Natural killer cell (primary cell): ENCODE data around the gene SMYD2. TPM values are rescaled to one million over a fixed set of nuclear protein-coding genes. Genes with fewer than 3 reads are reported as not detected.

Source experiments
- ATAC-seq, 3 donors: fragments of 150-1000 bp in 2 of 3; fragments of 200-7000 bp in 1 of 3; cut with Tn5 transposase; 1 replicate in 1 of 3; 2 replicates in 2 of 3; pipeline ENCODE4 v1.10.0; 2021; ENCODE audit warnings: mild to moderate bottlenecking in 2 of 3, moderate library complexity in 2 of 3
- DNase-seq, 2 donors: peaks; one replicate each; pipeline versions ENCODE4 v3.0.0 to v3.0.0-alpha.2; 2013 to 2021; ENCODE audit warnings: mixed read lengths in 1 of 2
- H3K27ac ChIP-seq: one replicate; pipeline ENCODE4 v1.5.1; 2013; ENCODE audit warnings: mild to moderate bottlenecking, low read length
- H3K27me3 ChIP-seq: one replicate; pipeline ENCODE4 v1.6.1; 2013; ENCODE audit warnings: low read length; ENCODE audit not compliant: control insufficient read depth, insufficient read depth
- H3K36me3 ChIP-seq: one replicate; pipeline ENCODE4 v1.6.1; 2013; ENCODE audit warnings: low read length; ENCODE audit not compliant: control insufficient read depth, insufficient read depth
- H3K4me1 ChIP-seq: one replicate; pipeline ENCODE4 v1.6.1; 2013; ENCODE audit warnings: low read length; ENCODE audit not compliant: control insufficient read depth, insufficient read depth
- H3K4me3 ChIP-seq: one replicate; pipeline ENCODE4 v1.5.1; 2013; ENCODE audit warnings: low read length
- H3K9me3 ChIP-seq: one replicate; pipeline ENCODE4 v1.6.1; 2013; ENCODE audit warnings: low read length; ENCODE audit not compliant: control insufficient read depth, insufficient read depth
- H3K27ac Mint-ChIP-seq, 2 donors: one replicate each; pipeline ENCODE4 v1.8.0; 2022; ENCODE audit warnings: mild to moderate bottlenecking in 2 of 2, mixed read lengths in 2 of 2, moderate library complexity in 1 of 2
- H3K27me3 Mint-ChIP-seq, 2 donors: one replicate each; pipeline ENCODE4 v1.8.0; 2022; ENCODE audit warnings: low read depth in 2 of 2, mixed read lengths in 2 of 2
- H3K36me3 Mint-ChIP-seq: one replicate; pipeline ENCODE4 v1.8.0; 2022; ENCODE audit warnings: mixed read lengths
- H3K4me1 Mint-ChIP-seq, 2 donors: one replicate each; pipeline ENCODE4 v1.8.0; 2022; ENCODE audit warnings: mixed read lengths in 2 of 2
- H3K4me3 Mint-ChIP-seq: one replicate; pipeline ENCODE4 v1.8.0; 2022; ENCODE audit warnings: mild to moderate bottlenecking, moderate library complexity, mixed read lengths
- H3K9me3 Mint-ChIP-seq, 2 donors: one replicate each; pipeline ENCODE4 v1.8.0; 2022; ENCODE audit warnings: mixed read lengths in 2 of 2
- WGBS: methylation state at CpG from one replicate; pipeline ENCODE4 v1.1.7; 2013; ENCODE audit warnings: missing lambda C conversion rate; ENCODE audit not compliant: insufficient coverage; 5-methylcytosine and 5-hydroxymethylcytosine counted together
- intact Hi-C: fragments of 100-400 bp; cut with micrococcal nuclease; formaldehyde crosslinking; loops from one replicate; pipeline ENCODE4 v1.14.2; 2022
- total RNA-seq, 4 donors: library from RNA; stranded (reverse); fragments of 120-200 nt in 1 of 4; gene quantifications; one replicate each; pipeline versions ENCODE4 v1.2.3 to v1.2.4, GENCODE V29; 2013 to 2022
- TF ChIP-seq, protein P1 (sequence below): fragments of 200-600 bp; IDR thresholded peaks from one replicate; pipeline ENCODE4 v1.8.0; 2022; ENCODE audit warnings: antibody characterized with exemption

Gene SMYD2
- total RNA-seq, 3 donors from 2014 or later (not counting 1 experiment from before 2014, with no cell fraction given), result 23.1 to 27.8 (median 26.9) TPM

DNA sequence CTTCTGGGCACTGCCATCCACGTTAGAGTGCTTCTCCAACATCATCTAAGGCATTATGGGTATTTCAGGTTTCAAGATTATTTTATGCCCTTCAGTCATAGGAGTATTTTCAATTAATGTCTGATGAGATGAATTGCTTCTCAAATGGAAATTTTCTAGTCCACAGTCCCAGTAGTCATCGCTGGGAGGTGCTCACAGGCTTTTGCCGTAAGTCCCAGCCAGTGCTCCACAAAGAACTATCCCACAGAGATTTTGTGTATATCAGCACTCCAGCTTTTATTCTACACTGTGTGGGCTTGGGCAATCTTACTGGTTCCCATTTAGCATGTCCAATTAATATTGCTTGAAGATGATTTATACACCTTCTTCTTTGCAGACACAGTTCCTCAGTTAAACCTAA lies 61.0 kb downstream of the SMYD2 start:
- WGBS, result 100% methylated on average over 2 of the region's 3 CpGs
- intact Hi-C loops, result no loop called here

DNA sequence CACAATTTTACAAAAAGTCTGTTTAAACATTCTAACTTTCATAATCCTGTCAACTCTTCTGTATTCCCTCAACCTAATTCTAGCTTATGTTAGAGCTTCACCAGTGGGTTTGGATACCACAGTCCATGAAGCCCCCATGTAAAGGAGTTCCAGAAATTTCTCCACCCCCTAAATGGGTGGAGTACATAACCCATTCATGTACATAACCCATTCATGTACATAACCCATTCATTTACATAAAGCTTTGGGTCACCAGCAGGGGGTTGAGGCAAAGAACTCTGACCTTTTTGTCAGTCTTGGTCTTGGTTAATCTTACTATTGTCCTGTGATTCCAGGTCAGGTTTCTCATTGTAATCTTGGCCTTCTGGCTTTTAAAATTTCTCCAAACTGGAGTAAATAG lies 61.6 kb downstream of the SMYD2 start:
- Mint-ChIP-seq H3K4me1 (peaks cover 0 to 4% of the 10 kb centered on the region in 2 donors), H3K9me3 (peaks cover 2 to 4% of the 10 kb centered on the region in 2 donors), H3K27me3 (no peaks in the 10 kb centered on the region), H3K4me3 (no peak overlapping the region), H3K27ac (no peak overlapping the region), H3K36me3 (peaks cover 19% of the 10 kb centered on the region)
- Histone ChIP-seq H3K27me3 (no peaks in the 10 kb centered on the region), H3K36me3 (peaks cover 9% of the 10 kb centered on the region), H3K27ac (no peak overlapping the region), H3K9me3 (no peaks in the 10 kb centered on the region), H3K4me3 (no peak overlapping the region), H3K4me1 (no peaks in the 10 kb centered on the region)
- DNase-seq, result no peak
- intact Hi-C loops, result no loop called here
- TF ChIP-seq, protein P1, sequence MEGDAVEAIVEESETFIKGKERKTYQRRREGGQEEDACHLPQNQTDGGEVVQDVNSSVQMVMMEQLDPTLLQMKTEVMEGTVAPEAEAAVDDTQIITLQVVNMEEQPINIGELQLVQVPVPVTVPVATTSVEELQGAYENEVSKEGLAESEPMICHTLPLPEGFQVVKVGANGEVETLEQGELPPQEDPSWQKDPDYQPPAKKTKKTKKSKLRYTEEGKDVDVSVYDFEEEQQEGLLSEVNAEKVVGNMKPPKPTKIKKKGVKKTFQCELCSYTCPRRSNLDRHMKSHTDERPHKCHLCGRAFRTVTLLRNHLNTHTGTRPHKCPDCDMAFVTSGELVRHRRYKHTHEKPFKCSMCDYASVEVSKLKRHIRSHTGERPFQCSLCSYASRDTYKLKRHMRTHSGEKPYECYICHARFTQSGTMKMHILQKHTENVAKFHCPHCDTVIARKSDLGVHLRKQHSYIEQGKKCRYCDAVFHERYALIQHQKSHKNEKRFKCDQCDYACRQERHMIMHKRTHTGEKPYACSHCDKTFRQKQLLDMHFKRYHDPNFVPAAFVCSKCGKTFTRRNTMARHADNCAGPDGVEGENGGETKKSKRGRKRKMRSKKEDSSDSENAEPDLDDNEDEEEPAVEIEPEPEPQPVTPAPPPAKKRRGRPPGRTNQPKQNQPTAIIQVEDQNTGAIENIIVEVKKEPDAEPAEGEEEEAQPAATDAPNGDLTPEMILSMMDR, result no peak
- no peak for ATAC-seq

More for the DNA sequence above, 61.0 kb downstream of the SMYD2 start:
- DNase-seq (no peak), ATAC-seq (no peak)
- Mint-ChIP-seq H3K4me1 (peaks cover 0 to 4% of the 10 kb centered on the region in 2 donors), H3K27me3 (no peaks in the 10 kb centered on the region), H3K27ac (no peak overlapping the region), H3K4me3 (no peak overlapping the region), H3K36me3 (peaks cover 25% of the 10 kb centered on the region), H3K9me3 (peaks cover 2 to 4% of the 10 kb centered on the region in 2 donors)
- Histone ChIP-seq H3K4me1 (no peaks in the 10 kb centered on the region), H3K36me3 (peaks cover 9% of the 10 kb centered on the region), H3K27ac (no peak overlapping the region), H3K4me3 (no peak overlapping the region), H3K9me3 (no peaks in the 10 kb centered on the region), H3K27me3 (no peaks in the 10 kb centered on the region)
- TF ChIP-seq, protein P1, result no peak

DNA sequence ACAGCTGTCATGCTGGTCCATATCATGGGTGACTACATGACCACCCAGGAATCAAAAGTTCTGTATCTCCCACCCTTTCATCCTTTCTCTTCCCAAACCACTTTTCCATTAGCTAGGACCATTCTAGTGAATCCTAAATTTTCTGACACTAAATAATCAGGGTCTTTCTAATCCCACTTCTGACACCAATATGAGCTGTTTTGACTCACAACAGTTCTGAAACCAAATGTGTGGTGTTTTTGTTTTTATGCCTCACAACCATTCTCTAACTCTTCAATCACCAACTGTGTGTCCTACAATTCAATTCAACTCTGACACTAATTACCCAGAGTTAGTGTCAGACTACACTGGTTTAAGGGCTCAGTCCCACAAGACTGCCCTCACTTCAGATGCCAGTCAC lies 63.9 kb downstream of the SMYD2 start:
- no peak overlapping the region for H3K4me3 ChIP-seq
- intact Hi-C loops, result no loop called here
- H3K4me1 Mint-ChIP-seq, result peaks cover 0 to 4% of the 10 kb centered on the region in 2 donors
- peaks cover 17% of the 10 kb centered on the region for H3K36me3 Mint-ChIP-seq
- H3K4me3 Mint-ChIP-seq, result no peak overlapping the region
- H3K4me1 ChIP-seq, result no peaks in the 10 kb centered on the region
- no peaks in the 10 kb centered on the region for H3K9me3 ChIP-seq
- H3K36me3 ChIP-seq, result no peaks in the 10 kb centered on the region
- DNase-seq, result no peak
- ATAC-seq, result no peak
- H3K27ac ChIP-seq, result no peak overlapping the region
- no peak overlapping the region for H3K27ac Mint-ChIP-seq
- H3K9me3 Mint-ChIP-seq, result peaks cover 2 to 4% of the 10 kb centered on the region in 2 donors
- H3K27me3 Mint-ChIP-seq, result no peaks in the 10 kb centered on the region
- TF ChIP-seq, protein P1, result no peak
- H3K27me3 ChIP-seq, result no peaks in the 10 kb centered on the region

DNA sequence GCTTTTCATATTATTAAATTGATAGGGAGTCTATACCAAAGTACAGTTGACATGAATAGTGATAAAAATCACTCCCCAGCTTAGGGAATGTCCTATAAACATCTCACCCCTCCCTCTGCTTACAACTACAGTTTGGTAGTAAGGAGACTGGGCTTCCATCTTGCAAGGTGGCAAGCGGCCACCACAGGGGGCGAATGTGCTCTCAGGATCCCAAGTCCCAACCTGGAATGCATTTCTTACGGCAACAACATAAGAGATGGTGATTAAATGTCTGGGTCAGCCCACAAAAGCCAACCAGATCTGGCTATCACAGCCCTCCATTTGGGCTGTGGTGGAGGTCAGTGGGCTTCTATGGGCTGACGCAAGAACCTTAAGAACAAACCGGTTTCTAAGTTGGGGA lies 68.0 kb downstream of the SMYD2 start:
- Mint-ChIP-seq H3K4me3 (no peak overlapping the region), H3K27ac (no peak overlapping the region), H3K4me1 (no peaks in the 10 kb centered on the region), H3K9me3 (peaks cover 2 to 4% of the 10 kb centered on the region in 2 donors), H3K27me3 (no peaks in the 10 kb centered on the region), H3K36me3 (peaks cover 11% of the 10 kb centered on the region)
- no peak for ATAC-seq
- no peak overlapping the region for H3K27ac ChIP-seq
- no peaks in the 10 kb centered on the region for H3K4me1 ChIP-seq
- no peaks in the 10 kb centered on the region for H3K36me3 ChIP-seq
- WGBS, result 89% methylated on average over 5 of the region's 5 CpGs
- TF ChIP-seq, protein P1, result no peak
- DNase-seq, result no peak
- H3K9me3 ChIP-seq, result no peaks in the 10 kb centered on the region
- H3K4me3 ChIP-seq, result no peak overlapping the region
- intact Hi-C loops, result no loop called here
- H3K27me3 ChIP-seq, result no peaks in the 10 kb centered on the region
